A549 (cell line): Measurements from ENCODE around the gene MED10. TPM values are rescaled to one million over a fixed set of nuclear protein-coding genes. Genes with fewer than 3 reads are reported as not detected.

ENCODE experiments used
- ATAC-seq, 2 experiments: fragments of 200-7000 bp in 1 of 2; fragments of >200 bp in 1 of 2; cut with Nextera tagmentation in 1 of 2; cut with Tn5 transposase in 1 of 2; 3 replicates each; pipeline versions ENCODE4 v1.8.0 to v1.9.1; 2018 to 2020; ENCODE audit warnings: mild to moderate bottlenecking in 1 of 2, moderate library complexity in 1 of 2
- CTCF ChIA-PET: fragments of 300-600 bp; sonication (Branson Sonifier 250); formaldehyde crosslinking; extraction: SDS; loops from one replicate; lab custom pipeline; 2021; ENCODE audit warnings: antibody characterized with exemption, inconsistent platforms; lab: Yijun Ruan, JAX
- POLR2A ChIA-PET: fragments of 350-600 bp; formaldehyde crosslinking; extraction: SDS; loops from one replicate; lab custom pipeline; 2021; ENCODE audit warnings: antibody characterized with exemption, inconsistent platforms; lab: Yijun Ruan, JAX
- DNase-seq, 2 experiments: peaks; one replicate each; pipeline versions ENCODE4 v3.0.0 to v3.0.0-alpha.2; 2011 to 2016; ENCODE audit warnings: low read depth in 1 of 2, low spot score in 1 of 2
- FAIRE-seq: peaks from 2 replicates; lab custom pipeline; 2011; peaks lifted over from hg19 to GRCh38; lab: Jason Lieb, UNC
- H3K27ac ChIP-seq, 2 experiments: fragments of >200 bp; sonication (Bioruptor Twin); formaldehyde crosslinking; 3 replicates each; pipeline ENCODE4 v1.5.1; 2016 to 2017
- H3K4me1 ChIP-seq: fragments of >200 bp; sonication (Bioruptor Twin); formaldehyde crosslinking; 3 replicates; pipeline ENCODE4 v1.6.1; 2016
- H3K4me2 ChIP-seq: fragments of >200 bp; sonication (Bioruptor Twin); formaldehyde crosslinking; 3 replicates; pipeline ENCODE4 v1.6.1; 2016
- H3K4me3 ChIP-seq: fragments of >200 bp; sonication (Bioruptor Twin); formaldehyde crosslinking; 3 replicates; pipeline ENCODE4 v1.5.1; 2016
- H3K9me3 ChIP-seq: fragments of >200 bp; sonication (Bioruptor Twin); formaldehyde crosslinking; 3 replicates; pipeline ENCODE4 v1.6.1; 2016
- BHLHE40 ChIP-seq: IDR thresholded peaks from 2 replicates; pipeline ENCODE4 v1.6.1; 2012; ENCODE audit warnings: low read depth, low read length, inconsistent platforms
- CHD2 ChIP-seq: fragments of 150-350 bp; IDR thresholded peaks from 2 replicates; pipeline ENCODE4 v1.6.1; 2014; ENCODE audit warnings: low read length; ENCODE audit not compliant: partially characterized antibody
- FOSL2 ChIP-seq, 2 experiments: fragments of 450-650 bp in 1 of 2; fragments of >200 bp in 1 of 2; sonication (Bioruptor Twin) in 1 of 2; formaldehyde crosslinking; IDR thresholded peaks; 2 replicates each; pipeline versions ENCODE4 v1.5.0 to v1.6.1; 2016 to 2020; ENCODE audit warnings: mild to moderate bottlenecking in 1 of 2, moderate library complexity in 1 of 2
- HOXB13 ChIP-seq: fragments of 250-450 bp; sonication (Bioruptor Pico); IDR thresholded peaks from 2 replicates; pipeline ENCODE4 v1.5.0; 2020; ENCODE audit warnings: low read depth, mild to moderate bottlenecking, moderate library complexity
- KDM1A ChIP-seq: fragments of 200-600 bp; sonication (generic); IDR thresholded peaks from 2 replicates; pipeline ENCODE4 v1.6.1; 2016; ENCODE audit warnings: low read depth, mild to moderate bottlenecking
- MAFK ChIP-seq: fragments of 450-650 bp; IDR thresholded peaks from 2 replicates; pipeline ENCODE4 v1.6.1; 2014; ENCODE audit not compliant: partially characterized antibody
- NPAS2 ChIP-seq: fragments of 250-450 bp; sonication (Bioruptor Pico); IDR thresholded peaks from 2 replicates; pipeline ENCODE4 v1.8.0; 2022; ENCODE audit warnings: mild to moderate bottlenecking, moderate library complexity, borderline replicate concordance
- RFX5 ChIP-seq: fragments of 450-650 bp; IDR thresholded peaks from 2 replicates; pipeline ENCODE4 v1.7.1; 2014; ENCODE audit warnings: antibody characterized with exemption, mild to moderate bottlenecking, moderate library complexity
- ZC3H11A ChIP-seq: fragments of 450-650 bp; IDR thresholded peaks from 2 replicates; pipeline ENCODE4 v1.6.1; 2014; ENCODE audit warnings: antibody characterized with exemption, mild to moderate bottlenecking
- ZNF302 ChIP-seq: fragments of 250-450 bp; sonication (Bioruptor Pico); IDR thresholded peaks from 2 replicates; pipeline ENCODE4 v1.9.0; 2021; ENCODE audit warnings: inconsistent platforms, mild to moderate bottlenecking, moderate library complexity
- WGBS: methylation state at CpG from one replicate; pipeline ENCODE4 v1.1.6; 2017; ENCODE audit errors: missing lambda C conversion rate; 5-methylcytosine and 5-hydroxymethylcytosine counted together
- polyA plus RNA-seq, 4 experiments: library from polyadenylated mRNA; depleted of rRNA in 3 of 4; stranded (reverse); fragments of >200 nt; fragmentation: RNase III in 1 of 4; extraction: RNeasy Plus Mini Kit Qiagen cat#74134 plus additional on column Dnase treatment in 1 of 4; gene quantifications; 2 replicates in 3 of 4; 3 replicates in 1 of 4; pipeline ENCODE4 v1.2.3, GENCODE V29; 2011 to 2017
- TF ChIP-seq, protein P1 (sequence below): fragments of 200-600 bp; sonication (generic); IDR thresholded peaks from 2 replicates; pipeline ENCODE4 v1.6.1; 2016; ENCODE audit warnings: antibody characterized with exemption, mild to moderate bottlenecking, moderate library complexity
- TF ChIP-seq, protein P2 (sequence below): fragments of 150-350 bp; IDR thresholded peaks from 2 replicates; pipeline ENCODE4 v1.6.1; 2014; ENCODE audit warnings: low read depth, mild to moderate bottlenecking, low read length
- TF ChIP-seq, protein P3 (sequence below): fragments of >200 bp; sonication (Bioruptor Twin); formaldehyde crosslinking; IDR thresholded peaks from 3 replicates; pipeline ENCODE4 v1.5.1; 2016

MED10 gene
- polyA plus RNA-seq, 2 of the 4 experiments (the other 2 are of a cell fraction) = 56.7 to 59.4 TPM

DNA sequence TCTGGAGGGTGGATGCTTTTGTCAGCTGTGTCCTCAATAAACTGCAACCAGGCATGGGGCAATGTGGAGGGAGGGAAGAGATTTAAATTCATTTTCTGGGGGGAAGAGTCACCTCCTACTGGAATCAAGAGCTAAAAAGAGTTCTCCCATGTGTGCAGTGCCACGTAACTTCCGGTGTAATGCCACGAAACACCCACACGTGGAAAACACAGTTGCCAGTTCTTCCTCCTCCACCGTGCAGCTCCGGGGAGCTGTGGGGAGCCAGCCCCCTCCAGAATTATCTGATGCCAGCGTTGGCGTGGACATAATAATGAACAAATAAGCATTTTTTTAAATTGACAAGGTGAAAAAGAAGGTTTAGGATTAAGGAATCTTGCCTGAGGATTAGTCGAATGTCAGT lies 32.1 kb upstream of the MED10 start (continued):
- TF ChIP-seq, protein P1, sequence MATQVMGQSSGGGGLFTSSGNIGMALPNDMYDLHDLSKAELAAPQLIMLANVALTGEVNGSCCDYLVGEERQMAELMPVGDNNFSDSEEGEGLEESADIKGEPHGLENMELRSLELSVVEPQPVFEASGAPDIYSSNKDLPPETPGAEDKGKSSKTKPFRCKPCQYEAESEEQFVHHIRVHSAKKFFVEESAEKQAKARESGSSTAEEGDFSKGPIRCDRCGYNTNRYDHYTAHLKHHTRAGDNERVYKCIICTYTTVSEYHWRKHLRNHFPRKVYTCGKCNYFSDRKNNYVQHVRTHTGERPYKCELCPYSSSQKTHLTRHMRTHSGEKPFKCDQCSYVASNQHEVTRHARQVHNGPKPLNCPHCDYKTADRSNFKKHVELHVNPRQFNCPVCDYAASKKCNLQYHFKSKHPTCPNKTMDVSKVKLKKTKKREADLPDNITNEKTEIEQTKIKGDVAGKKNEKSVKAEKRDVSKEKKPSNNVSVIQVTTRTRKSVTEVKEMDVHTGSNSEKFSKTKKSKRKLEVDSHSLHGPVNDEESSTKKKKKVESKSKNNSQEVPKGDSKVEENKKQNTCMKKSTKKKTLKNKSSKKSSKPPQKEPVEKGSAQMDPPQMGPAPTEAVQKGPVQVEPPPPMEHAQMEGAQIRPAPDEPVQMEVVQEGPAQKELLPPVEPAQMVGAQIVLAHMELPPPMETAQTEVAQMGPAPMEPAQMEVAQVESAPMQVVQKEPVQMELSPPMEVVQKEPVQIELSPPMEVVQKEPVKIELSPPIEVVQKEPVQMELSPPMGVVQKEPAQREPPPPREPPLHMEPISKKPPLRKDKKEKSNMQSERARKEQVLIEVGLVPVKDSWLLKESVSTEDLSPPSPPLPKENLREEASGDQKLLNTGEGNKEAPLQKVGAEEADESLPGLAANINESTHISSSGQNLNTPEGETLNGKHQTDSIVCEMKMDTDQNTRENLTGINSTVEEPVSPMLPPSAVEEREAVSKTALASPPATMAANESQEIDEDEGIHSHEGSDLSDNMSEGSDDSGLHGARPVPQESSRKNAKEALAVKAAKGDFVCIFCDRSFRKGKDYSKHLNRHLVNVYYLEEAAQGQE = no peak
- no peak for TF ChIP-seq RFX5
- TF ChIP-seq FOSL2 (IDR thresholded peaks at IDR 0.05) = no peak
- TF ChIP-seq FOSL2 (CRISPR knock-in tag; IDR thresholded peaks at IDR 0.05) = no peak

DNA sequence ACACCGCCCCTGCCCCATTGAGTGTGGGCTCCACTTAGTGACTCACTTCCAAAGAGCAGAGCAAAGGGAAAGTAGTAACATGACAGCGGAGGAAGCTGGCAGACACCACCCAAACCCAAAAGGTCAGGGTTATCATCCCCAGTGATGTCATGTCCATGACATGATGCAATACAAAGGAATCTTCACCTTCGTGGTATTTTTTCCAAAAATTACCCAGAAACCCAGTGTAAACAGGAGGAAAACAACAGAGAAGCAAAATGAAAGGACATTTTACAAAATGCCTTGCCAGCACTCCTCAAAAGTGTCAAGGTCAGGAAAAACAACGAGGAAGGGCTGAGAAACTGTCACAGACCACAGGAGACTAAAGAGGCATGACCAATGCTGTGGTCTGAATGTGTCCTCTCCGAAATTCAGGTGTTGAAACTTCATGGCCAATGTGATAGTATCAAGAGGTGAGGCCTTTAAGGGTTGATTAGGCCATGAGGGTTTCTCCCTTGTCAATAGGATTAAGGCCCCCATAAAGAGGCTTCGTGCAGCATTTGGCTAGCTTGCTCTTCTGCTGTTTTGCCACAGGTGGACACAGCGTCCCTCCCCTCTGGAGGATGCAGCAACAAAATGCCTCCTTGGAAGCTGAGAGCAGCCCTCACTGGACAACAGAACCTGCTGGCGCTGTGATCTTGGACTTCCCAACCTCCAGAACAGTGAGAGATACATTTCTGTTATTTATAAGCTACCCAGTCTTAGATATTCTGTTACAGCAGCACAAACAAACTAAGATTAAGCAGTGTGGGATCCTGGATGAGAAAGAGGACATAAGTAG lies 30.5 kb upstream of the MED10 start:
- Histone ChIP-seq H3K9me3 (no peaks in the 10 kb centered on the region), H3K4me3 (no peak overlapping the region), H3K27ac (no peak overlapping the region), H3K4me1 (peaks cover 4% of the 10 kb centered on the region; the same call in 1 of the 3 replicates), H3K4me2 (no peak overlapping the region)
- ATAC-seq (no peak), DNase-seq (no peak), FAIRE-seq (no peak)
- WGBS = 26% methylated on average over 8 of the region's 8 CpGs
- POLR2A ChIA-PET = no interaction called here
- CTCF ChIA-PET = interaction anchor here (0.8 to 1.7 kb wide), 3 partner anchors 10 to 19 kb away, joined by 3 to 4 read pairs (median 4); no protein-coding TSS in a partner anchor
- TF ChIP-seq FOSL2 (IDR thresholded peaks at IDR 0.05) (no peak), FOSL2 (CRISPR knock-in tag; IDR thresholded peaks at IDR 0.05) (no peak), BHLHE40 (no peak)

DNA sequence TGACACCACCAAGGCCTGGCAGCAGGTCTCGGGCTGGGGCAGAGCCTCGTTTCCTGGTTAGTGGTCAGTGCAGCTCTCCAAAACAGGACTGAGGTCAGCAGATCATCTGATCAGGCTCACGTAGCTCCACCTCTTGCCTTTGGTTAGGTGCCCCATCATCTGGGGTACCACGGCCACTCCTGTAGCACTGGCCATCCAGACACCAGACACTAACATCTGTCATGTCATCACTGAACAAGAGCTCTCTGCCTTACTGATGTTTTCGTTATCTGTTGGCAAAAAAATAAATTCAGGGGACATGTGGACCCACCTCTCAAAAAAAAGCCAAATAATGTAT lies 29.9 kb upstream of the MED10 start:
- ChIA-PET POLR2A (no interaction called here), CTCF (interaction anchor here (0.8 to 1.7 kb wide), 3 partner anchors 9 to 19 kb away, joined by 3 to 4 read pairs (median 4); no protein-coding TSS in a partner anchor)
- Histone ChIP-seq H3K4me2 (no peak overlapping the region), H3K9me3 (no peaks in the 10 kb centered on the region), H3K27ac (no peak overlapping the region), H3K4me3 (no peak overlapping the region), H3K4me1 (peaks cover 4% of the 10 kb centered on the region; the same call in 1 of the 3 replicates)
- FAIRE-seq (no peak), ATAC-seq (no peak), DNase-seq (no peak)
- TF ChIP-seq MAFK (no peak), ZC3H11A (no peak), NPAS2 (CRISPR knock-in tag) (no peak), ZNF302 (CRISPR knock-in tag) (no peak), HOXB13 (no peak), KDM1A (no peak), CHD2 (no peak)
- TF ChIP-seq, protein P2, sequence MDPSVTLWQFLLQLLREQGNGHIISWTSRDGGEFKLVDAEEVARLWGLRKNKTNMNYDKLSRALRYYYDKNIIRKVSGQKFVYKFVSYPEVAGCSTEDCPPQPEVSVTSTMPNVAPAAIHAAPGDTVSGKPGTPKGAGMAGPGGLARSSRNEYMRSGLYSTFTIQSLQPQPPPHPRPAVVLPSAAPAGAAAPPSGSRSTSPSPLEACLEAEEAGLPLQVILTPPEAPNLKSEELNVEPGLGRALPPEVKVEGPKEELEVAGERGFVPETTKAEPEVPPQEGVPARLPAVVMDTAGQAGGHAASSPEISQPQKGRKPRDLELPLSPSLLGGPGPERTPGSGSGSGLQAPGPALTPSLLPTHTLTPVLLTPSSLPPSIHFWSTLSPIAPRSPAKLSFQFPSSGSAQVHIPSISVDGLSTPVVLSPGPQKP = no peak
- TF ChIP-seq, protein P3, sequence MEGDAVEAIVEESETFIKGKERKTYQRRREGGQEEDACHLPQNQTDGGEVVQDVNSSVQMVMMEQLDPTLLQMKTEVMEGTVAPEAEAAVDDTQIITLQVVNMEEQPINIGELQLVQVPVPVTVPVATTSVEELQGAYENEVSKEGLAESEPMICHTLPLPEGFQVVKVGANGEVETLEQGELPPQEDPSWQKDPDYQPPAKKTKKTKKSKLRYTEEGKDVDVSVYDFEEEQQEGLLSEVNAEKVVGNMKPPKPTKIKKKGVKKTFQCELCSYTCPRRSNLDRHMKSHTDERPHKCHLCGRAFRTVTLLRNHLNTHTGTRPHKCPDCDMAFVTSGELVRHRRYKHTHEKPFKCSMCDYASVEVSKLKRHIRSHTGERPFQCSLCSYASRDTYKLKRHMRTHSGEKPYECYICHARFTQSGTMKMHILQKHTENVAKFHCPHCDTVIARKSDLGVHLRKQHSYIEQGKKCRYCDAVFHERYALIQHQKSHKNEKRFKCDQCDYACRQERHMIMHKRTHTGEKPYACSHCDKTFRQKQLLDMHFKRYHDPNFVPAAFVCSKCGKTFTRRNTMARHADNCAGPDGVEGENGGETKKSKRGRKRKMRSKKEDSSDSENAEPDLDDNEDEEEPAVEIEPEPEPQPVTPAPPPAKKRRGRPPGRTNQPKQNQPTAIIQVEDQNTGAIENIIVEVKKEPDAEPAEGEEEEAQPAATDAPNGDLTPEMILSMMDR = no peak
- 30% methylated on average over 5 of the region's 5 CpGs for WGBS
